Measurements from ENCODE around the gene OGFR. TPM values are rescaled to one million over a fixed set of nuclear protein-coding genes. Genes with fewer than 3 reads are reported as not detected.
A peak's percentile ranks its signal among the peaks of the same experiment; 100 is the strongest.

OGFR gene
- total RNA-seq, 2 donors from 2014 or later, result 50.6 to 57.4 TPM

DNA sequence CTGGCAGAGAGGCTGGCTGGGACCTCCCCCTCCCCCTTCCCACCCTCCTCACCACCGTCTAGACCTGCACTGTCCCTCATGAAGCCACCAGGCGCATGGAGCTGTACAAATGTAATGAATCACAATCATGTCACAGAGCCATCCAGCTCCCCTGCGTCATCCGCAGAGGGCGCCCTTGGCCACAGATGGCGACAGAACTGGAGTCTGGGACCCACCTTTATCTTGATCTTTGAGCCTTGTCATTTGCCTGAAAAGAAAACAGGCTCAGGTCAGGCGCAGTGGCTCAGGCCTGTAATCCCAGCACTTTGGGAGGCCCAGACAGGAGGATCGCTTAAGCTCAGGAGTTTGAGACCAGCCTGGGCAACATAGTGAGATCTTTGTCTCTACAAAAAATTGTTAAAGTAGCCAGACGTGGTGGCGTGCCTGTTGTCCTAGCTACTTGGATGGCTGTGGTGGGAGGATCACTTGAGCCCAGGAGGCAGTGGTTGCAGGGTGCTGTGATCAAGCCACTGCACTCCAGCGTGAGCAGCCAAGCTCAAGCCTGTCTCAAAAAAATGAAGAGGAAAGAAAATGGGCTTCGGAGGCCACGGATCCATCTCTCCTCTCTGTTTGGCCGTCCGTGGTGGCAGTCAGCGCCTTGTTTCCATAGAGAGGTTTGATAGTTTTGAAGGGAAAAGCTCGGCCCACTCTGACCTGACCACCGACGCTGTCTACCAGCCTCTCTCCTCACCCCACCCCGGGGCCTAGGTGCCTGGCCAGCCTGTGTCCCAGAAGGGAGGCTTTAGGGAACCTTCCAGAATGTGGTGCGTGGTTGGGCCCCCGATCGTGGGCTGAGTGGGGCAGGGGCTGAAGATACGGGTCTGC, 18.4 kb downstream of the OGFR start:
- no peak for ATAC-seq (ENCODE audit: insufficient number of reproducible peaks, low FRiP score, low read depth)
- Histone ChIP-seq H3K4me1 (ENCODE audit: control insufficient read depth in 1 of 2, low read depth in 2 of 2) (peaks cover 14% of the 10 kb centered on the region in 2 donors), H3K4me3 (no peak overlapping the region), H3K27ac (no peak overlapping the region), H3K36me3 (no peaks in the 10 kb centered on the region), H3K9me3 (no peaks in the 10 kb centered on the region), H3K27me3 (replicated peaks; ENCODE audit: insufficient read depth) (no peaks in the 10 kb centered on the region)
- TF ChIP-seq, protein P1, sequence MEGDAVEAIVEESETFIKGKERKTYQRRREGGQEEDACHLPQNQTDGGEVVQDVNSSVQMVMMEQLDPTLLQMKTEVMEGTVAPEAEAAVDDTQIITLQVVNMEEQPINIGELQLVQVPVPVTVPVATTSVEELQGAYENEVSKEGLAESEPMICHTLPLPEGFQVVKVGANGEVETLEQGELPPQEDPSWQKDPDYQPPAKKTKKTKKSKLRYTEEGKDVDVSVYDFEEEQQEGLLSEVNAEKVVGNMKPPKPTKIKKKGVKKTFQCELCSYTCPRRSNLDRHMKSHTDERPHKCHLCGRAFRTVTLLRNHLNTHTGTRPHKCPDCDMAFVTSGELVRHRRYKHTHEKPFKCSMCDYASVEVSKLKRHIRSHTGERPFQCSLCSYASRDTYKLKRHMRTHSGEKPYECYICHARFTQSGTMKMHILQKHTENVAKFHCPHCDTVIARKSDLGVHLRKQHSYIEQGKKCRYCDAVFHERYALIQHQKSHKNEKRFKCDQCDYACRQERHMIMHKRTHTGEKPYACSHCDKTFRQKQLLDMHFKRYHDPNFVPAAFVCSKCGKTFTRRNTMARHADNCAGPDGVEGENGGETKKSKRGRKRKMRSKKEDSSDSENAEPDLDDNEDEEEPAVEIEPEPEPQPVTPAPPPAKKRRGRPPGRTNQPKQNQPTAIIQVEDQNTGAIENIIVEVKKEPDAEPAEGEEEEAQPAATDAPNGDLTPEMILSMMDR (IDR thresholded peaks at IDR 0.05), result no peak
- no peak for DNase-seq (ENCODE audit: low spot score)

DNA sequence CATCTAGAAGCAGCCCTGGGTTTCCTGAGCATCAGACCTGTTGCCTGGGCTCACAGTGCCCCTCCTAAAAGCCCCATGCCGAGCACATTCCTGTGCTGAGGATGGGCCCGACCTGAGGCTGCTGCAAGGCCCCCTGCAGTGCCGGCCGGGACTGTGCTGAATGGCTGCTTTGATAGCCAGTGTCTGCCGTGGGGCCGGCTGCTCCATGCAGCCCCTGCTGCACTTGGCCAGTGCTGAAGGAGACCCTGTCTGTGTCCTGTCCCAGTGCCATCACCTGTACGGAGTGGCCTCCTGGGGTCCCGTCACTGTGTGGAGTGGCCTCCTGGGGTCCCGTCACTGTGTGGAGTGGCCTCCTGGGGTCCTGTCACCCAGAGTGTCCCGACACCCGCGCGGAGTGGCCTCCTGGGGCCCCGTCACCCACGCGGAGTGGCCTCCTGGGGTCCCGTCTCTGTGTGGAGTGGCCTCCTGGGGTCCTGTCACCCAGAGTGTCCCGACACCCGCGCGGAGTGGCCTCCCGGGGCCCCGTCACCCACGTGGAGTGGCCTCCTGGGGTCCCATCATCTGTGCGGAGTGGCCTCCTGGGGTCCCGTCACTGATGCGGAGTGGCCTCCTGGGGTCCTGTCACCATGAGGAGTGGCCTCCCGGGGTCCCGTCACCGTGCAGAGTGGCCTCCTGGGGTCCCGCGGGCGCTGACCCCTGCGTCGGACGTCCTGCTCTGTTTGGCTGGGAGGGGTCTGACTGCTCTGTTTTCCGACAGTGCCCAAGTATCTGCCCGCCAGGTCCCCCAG, 19.2 kb downstream of the OGFR start:
- no peaks in the 10 kb centered on the region for H3K36me3 ChIP-seq
- H3K27ac ChIP-seq, result no peak overlapping the region
- no peak overlapping the region for H3K4me3 ChIP-seq
- DNase-seq (ENCODE audit: low spot score) (no peak), ATAC-seq (ENCODE audit: insufficient number of reproducible peaks, low FRiP score, low read depth) (no peak)
- TF ChIP-seq, protein P1 (IDR thresholded peaks at IDR 0.05), result no peak
- H3K27me3 ChIP-seq (replicated peaks; ENCODE audit: insufficient read depth), result no peaks in the 10 kb centered on the region
- no peaks in the 10 kb centered on the region for H3K9me3 ChIP-seq
- H3K4me1 ChIP-seq (ENCODE audit: control insufficient read depth in 1 of 2, low read depth in 2 of 2), result peaks cover 6% of the 10 kb centered on the region in 2 donors

DNA sequence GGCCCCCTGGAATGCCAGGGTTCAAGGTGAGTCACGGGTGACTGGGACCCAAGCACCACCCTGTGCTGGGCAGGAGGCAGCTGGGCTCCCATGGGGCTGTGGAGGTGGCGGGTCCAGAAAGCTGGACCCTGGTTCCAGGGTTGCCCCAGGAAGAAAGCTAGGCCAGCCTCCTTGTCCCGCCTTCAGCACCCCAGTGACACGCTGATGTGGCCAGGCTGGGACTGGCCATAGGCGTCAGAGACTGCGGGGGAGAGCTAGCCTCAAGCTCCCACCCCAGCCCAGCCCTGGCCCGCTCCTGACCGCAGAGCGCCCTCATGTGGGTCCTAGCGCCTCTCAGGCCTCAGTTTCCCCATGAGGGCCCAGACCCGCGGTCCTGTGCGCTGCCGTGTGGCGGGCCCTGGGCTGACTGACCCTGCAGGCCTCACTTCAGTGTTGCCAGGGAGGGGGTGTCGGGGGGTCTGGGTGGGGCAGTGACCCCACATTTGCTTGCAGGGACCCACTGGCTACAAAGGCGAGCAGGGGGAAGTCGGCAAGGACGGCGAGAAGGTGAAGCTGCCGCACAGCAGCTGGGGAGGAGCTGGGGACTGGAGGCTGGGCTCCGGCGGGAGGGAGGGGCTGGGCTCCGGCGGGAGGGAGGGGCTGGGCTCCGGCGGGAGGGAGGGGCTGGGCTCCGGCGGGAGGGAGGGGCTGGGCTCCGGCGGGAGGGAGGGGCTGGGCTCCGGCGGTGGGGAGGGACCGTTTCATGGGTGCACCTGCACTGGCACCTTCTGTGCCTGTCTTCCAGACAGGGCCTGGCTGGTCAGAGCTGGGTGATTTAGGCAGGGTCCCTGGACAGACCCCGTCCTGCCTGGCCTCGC, 20.1 kb downstream of the OGFR start:
- no peak for ATAC-seq (ENCODE audit: insufficient number of reproducible peaks, low FRiP score, low read depth)
- Histone ChIP-seq H3K36me3 (no peaks in the 10 kb centered on the region), H3K4me3 (peak overlapping the region; percentile 54), H3K4me1 (ENCODE audit: control insufficient read depth in 1 of 2, low read depth in 2 of 2) (peaks cover 0 to 3% of the 10 kb centered on the region in 2 donors), H3K27ac (no peak overlapping the region), H3K27me3 (replicated peaks; ENCODE audit: insufficient read depth) (no peaks in the 10 kb centered on the region), H3K9me3 (no peaks in the 10 kb centered on the region)
- TF ChIP-seq, protein P1 (IDR thresholded peaks at IDR 0.05), result no peak
- DNase-seq (ENCODE audit: low spot score), result no peak

DNA sequence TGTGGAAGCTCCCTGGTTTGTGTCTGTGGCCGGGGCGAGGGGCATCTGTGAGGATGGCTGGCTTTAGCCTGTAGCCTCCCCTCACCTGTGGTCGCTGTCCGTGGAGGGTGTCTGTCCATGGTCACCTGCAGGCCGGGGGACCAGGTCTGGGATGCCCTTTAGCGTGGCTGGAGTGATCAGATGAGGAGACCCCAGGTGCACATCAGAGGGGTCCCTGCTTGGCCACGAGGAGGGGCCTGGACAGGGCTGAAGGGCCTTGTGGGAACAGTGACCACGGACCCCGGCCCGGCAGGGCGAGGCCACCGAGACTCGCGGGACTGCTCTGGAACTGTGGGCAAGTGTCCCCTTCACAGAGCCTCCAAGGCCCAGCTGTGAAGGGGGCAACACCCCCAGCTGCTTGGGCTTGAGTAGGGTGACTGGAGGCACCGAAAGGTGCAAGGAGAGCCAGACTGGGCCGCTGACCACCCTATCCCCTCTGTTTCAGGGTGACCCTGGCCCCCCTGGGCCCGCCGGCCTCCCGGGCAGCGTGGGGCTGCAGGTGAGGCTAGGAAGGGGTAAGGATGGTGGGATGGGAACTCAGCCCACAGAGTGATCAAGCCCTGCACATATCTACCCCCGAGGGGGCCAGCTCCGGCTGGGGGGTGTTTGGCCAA, 20.8 kb downstream of the OGFR start:
- DNase-seq (ENCODE audit: low spot score) (no peak), ATAC-seq (ENCODE audit: insufficient number of reproducible peaks, low FRiP score, low read depth) (no peak)
- Histone ChIP-seq H3K9me3 (no peaks in the 10 kb centered on the region), H3K27me3 (replicated peaks; ENCODE audit: insufficient read depth) (no peaks in the 10 kb centered on the region), H3K36me3 (no peaks in the 10 kb centered on the region), H3K27ac (no peak overlapping the region), H3K4me3 (no peak overlapping the region), H3K4me1 (ENCODE audit: control insufficient read depth in 1 of 2, low read depth in 2 of 2) (peaks cover 0 to 3% of the 10 kb centered on the region in 2 donors)
- TF ChIP-seq, protein P1 (IDR thresholded peaks at IDR 0.05), result no peak
